OCI-LY3 (cell line): ENCODE results near the gene GAB2.

Source experiments
- EZH2phosphoT487 ChIP-seq: fragments of 200-600 bp; shearing (Covaris generic); IDR thresholded peaks from 2 replicates; pipeline ENCODE4 v1.6.1; 2018; ENCODE audit warnings: antibody characterized with exemption, mixed run types, low read depth
- TF ChIP-seq, protein P1 (sequence below): fragments of 200-600, 300-600 bp; sonication (generic); IDR thresholded peaks from 2 replicates; pipeline ENCODE4 v1.5.1; 2014; ENCODE audit warnings: antibody characterized with exemption, low read length, low read depth

DNA sequence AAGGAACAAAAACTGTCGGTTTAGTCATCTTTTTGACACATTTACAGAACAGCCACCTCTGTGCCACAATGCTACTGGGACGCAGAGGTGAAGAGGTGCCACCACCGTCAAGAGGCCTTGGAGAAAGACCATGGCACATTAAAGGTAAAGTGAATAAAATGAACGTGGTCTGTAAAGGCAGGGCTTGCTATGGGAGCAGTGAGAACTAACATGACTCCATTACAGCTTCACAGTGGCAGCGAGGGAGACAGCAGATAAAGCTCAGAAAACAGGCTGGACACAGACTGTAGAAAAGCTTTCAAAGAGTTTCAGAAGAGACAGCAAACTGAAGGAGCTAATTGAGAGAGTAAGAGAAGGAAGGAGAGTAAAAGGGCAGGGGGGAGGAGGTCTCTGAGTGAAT, 102.9 kb downstream of the GAB2 start:
- TF ChIP-seq, protein P1, sequence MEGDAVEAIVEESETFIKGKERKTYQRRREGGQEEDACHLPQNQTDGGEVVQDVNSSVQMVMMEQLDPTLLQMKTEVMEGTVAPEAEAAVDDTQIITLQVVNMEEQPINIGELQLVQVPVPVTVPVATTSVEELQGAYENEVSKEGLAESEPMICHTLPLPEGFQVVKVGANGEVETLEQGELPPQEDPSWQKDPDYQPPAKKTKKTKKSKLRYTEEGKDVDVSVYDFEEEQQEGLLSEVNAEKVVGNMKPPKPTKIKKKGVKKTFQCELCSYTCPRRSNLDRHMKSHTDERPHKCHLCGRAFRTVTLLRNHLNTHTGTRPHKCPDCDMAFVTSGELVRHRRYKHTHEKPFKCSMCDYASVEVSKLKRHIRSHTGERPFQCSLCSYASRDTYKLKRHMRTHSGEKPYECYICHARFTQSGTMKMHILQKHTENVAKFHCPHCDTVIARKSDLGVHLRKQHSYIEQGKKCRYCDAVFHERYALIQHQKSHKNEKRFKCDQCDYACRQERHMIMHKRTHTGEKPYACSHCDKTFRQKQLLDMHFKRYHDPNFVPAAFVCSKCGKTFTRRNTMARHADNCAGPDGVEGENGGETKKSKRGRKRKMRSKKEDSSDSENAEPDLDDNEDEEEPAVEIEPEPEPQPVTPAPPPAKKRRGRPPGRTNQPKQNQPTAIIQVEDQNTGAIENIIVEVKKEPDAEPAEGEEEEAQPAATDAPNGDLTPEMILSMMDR = no peak
- no peak for TF ChIP-seq EZH2phosphoT487
